Left kidney (tissue), 2 donors: ENCODE results near the gene ACAP1. TPM values are rescaled to one million over a fixed set of nuclear protein-coding genes. Genes with fewer than 3 reads are reported as not detected.
"Not testable (repeated sequence)": the region's sequence is repeated elsewhere in the genome, so short reads cannot be mapped to it uniquely, and the experiment has no call there.

Experiments used
- DNase-seq: peaks from one replicate; pipeline ENCODE4 v3.0.0-alpha.2; 2013
- polyA plus RNA-seq: library from polyadenylated mRNA; unstranded; fragments of 120-200 nt; gene quantifications from one replicate; pipeline ENCODE4 v1.2.1, GENCODE V29; 2013; ENCODE audit not compliant: insufficient read length

ACAP1 gene
- polyA plus RNA-seq, 1 donor = 6.3 TPM

GRCh38 chr17:7352910-7353635, 16.7 kb downstream of the ACAP1 start:
- DNase-seq = no peak

GRCh38 chr17:7354262-7354843, 18.0 kb downstream of the ACAP1 start:
- DNase-seq = no peak

DNA sequence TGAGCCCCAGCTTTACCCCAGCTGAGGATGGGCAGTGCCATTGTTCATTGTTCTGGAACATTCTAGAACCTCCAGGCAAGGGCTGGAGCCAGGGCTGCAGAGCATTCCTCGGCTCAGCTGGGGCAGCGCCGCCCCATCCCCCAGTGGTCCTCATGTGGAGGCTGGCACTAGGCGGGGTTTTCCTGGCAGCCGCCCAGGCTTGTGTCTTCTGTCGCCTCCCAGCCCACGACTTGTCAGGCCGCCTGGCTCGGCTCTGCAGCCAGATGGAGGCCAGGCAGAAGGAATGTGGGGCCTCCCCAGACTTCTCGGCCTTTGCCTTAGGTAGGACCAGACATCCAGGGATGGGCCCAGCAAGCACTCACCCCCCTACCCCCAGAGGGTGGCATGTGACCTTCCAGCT, 18.7 kb downstream of the ACAP1 start, which contains the start of gene TMEM95:
Gene TMEM95 (plus strand): TSS at position 104 of the 400 bp plus-strand sequence. CDS start 49 bp downstream, at position 153.
- DNase-seq = no peak

DNA sequence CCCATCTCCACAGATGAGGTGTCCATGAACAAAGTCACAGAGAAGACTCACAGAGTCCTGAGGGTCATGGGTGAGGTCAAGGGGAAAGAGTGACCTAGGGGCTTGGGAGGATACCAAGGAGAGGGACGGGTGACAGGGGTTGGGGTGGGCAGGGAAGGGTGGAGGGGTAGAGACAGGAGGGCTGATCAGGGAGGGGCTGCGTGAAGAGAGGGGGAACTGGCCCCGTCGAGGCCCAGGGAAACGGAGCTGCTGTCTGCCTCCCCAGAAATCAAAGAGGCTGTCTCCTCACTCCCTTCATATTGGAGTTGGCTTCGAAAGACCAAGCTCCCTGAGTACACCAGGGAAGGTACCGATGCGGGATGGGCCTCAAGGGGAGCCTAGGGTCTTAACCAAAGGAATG, 19.2 kb downstream of the ACAP1 start:
- no peak for DNase-seq

GRCh38 chr17:7356072-7356549, 19.8 kb downstream of the ACAP1 start:
- DNase-seq = peak; percentile 65

DNA sequence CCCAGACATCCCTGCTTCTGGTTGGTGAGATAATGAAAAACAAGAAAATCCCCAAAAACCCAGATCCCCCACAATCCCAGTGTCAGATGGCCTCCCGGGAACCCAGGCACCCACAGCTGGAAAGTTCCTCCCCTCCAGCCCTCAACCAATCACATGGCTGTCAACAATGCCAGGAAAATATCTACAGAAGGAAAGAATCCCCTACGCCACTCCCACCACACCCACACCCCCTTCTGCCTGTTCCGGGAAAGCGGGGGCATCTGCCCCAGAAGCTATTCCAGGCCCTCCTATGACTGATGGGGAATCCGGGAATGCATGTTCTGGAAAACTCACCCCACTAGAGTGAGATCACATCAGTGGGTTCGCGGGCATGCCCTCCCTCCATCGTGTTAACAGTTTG, 20.4 kb downstream of the ACAP1 start:
- no peak for DNase-seq

GRCh38 chr17:7357381-7357780, 21.1 kb downstream of the ACAP1 start:
- no peak for DNase-seq

DNA sequence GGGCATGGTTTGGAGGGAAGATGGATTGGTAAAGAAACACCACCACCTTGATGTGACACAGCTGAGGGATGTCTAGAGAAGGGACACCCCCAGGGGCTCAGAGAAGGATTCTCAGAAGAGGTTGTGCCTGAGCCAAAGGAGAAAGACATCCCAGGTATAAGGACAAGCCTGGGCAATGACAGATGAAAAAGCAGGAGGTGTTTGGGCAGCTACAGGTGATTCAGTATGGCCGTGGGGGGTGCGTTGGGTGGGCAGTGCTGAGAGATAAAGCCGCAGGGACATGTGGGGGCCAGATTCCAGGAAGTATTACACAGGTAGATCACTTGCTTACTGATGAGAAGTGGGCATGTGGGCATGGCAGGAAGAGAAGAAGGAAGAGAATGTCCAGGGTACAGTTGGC, 25.6 kb downstream of the ACAP1 start:
- DNase-seq = no peak

- no peak for DNase-seq
Observed at GRCh38 chr17:7363311-7363710, 27.0 kb downstream of the ACAP1 start.

DNA sequence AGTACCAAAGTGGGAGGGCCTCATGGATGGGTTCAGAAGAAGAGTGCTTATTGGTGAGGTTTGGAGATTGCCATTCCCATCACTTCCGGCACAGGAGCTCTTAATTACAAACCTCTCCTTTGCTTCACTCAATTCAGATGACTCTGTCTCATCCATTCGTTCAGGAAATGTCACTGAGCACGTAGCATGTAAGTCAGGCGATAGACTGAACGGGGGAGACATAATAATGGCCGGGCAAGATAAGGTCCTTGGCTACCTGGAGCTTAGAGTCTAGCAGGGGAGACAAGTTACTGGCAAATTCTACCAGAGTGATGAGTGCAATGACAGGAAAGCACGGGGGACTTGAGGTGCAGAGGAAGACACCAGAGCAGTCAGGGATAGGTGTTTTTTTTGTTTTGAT, 29.6 kb downstream of the ACAP1 start:
- not testable (repeated sequence) for DNase-seq

DNA sequence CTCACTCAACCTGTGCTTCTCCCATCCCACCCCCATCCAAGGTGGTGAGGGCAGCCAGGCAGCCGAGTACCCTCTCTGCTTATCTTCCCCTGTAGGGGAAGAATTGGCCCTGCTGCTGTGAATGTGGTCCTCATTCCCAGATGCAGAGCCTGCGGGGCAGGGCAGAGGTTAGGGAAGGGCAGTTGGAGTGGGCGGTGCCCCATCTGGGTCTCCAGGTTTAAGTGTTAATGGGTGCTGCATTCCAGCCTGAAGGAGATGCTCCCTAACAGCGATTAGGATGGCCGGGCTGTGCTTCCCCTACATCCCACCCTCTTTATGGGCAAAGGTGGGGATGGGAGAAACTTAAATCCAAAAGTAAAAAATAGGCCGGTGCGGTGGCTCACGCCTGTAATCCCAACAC, 30.8 kb downstream of the ACAP1 start:
- DNase-seq = no peak

DNA sequence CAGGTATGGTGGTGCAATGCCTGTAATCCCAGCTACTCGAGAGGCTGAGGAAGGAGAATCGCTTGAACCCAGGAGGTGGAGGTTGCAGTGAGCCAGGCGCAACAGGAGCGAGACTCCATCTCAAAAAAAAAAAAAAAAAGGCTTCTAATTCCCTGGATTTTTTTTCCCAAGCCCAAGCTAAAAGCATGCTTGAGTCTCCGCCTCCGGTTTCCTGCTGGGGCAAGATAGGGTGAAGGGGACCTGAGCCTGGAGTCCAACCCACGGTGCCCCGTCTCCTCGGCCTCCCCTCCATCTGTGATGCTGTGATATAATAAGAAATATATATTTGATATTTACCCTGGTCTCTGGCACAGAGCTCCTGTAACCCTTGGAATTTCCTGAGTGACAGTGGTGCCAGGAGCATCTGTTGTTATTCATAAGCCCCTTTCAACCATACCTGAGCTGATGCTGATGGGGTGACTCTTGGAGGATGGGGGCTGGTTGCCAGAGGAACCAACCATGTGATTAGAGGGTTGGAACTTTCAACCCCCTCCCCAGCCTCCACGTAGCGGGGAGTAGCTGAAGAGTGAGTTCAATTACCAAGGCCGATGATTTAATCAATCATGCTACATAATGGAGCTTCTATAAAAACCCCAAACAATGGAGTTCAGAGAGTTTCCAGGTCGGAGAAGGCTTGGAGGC, 31.7 kb downstream of the ACAP1 start:
- DNase-seq = no peak

DNA sequence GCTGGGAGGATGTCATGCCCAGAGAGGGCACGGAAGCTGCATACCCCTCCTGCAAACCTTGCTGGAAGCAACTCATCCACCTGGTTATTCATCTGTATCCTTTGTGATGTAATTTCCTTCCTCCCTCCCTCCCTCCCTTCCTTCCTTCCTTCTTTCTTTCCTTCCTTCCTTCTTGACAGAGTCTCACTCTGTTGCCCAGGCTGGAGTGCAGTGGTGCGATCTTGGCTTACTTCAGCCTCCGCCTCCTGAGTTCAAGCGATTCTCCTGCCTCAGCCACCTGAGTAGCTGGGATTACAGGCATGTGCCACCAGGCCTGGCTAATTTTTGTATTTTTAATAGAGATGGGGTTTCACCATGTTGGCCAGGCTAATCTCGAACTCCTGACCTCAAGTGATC, 32.3 kb downstream of the ACAP1 start:
- DNase-seq = not testable (repeated sequence)

GRCh38 chr17:7369825-7370224, 33.5 kb downstream of the ACAP1 start:
- DNase-seq = no peak

- no peak for DNase-seq
Observed at GRCh38 chr17:7370853-7371252, 34.5 kb downstream of the ACAP1 start.

GRCh38 chr17:7374353-7374752, 38.0 kb downstream of the ACAP1 start:
- DNase-seq = no peak

GRCh38 chr17:7379134-7379533, 42.8 kb downstream of the ACAP1 start:
- no peak for DNase-seq

DNA sequence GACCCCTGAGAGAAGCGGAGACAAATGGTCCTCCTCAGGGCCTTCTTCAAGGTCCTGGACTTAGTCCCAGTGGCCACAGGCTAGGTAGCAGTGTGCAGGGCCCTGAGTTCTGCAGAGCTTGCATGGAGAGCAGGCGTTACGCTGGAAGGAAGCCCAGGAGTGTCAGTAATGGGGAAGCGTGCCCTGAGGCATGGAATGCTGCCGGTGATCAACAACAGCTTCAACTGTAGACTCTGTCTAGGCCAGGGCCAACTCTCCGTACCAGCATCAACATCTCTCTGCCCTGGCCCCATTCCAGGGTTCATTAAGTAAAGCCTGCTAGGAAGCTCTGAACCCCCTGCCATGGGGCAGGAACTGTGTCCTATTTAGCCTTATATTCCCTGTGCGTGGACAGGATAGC, 44.0 kb downstream of the ACAP1 start:
- no peak for DNase-seq

DNA sequence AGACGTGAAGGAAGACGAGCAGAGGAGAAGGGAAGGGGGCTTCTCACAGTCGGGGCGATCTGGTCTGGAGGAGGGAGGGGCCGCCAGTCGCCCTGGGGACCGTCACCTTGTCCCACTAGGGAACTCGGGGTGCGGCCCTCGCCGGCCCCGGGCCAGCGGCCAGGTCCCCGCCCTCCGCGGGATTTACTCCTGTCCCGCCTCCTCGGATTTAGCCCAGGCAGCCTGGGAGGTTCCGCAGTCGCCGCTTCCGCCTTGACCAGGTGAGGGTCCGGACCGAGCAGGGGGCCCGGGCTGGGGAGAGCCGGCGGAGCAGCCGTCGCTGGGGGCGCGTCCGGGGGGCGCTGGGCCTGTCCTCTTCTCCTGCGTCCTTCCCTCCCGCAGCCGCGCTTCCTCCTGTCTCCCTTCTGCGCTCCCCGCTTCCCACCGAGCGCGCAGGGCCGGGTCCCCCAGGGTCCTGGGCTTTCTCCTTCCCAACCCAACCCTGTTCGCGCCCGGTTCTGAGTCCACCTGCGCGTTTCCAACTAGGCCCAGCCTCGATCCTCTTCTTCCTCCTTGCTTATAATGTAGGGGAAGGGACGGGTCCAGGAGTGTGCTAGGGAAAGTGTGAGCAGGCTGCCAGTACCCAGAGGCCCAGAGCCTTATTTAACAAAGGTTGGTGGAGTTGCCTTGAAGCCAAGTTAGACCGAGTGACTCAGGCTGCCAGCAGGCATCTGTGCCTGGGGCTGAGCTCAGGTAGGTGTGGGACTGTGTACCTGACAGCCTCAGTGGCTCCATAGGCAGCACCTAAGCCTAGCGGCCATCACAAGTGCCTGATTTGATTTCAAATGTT, 44.7 kb downstream of the ACAP1 start, which contains the start of gene TNK1:
Gene TNK1 (plus strand): TSS at position 235 of the 829 bp plus-strand sequence. CDS start 1,838 bp downstream, outside the sequence.
- DNase-seq = peak; percentile 27

- no peak for DNase-seq
Observed at GRCh38 chr17:7382901-7383300, 46.6 kb downstream of the ACAP1 start.

DNA sequence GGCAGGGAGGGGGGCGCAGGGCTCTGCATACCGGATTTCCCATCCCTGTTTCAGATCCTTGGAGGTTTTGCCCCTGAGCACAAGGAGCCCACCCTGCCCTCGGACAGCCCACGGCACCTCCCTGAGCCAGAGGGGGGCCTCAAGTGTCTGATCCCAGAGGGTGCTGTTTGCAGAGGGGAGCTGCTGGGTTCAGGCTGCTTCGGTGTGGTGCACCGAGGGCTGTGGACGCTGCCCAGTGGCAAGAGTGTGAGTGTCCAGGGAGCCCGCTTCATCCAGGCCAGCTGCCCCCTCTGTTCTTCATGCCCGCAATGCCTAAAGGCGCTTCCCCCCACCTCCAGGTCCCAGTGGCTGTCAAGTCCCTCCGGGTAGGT, 47.0 kb downstream of the ACAP1 start:
- no peak for DNase-seq
